Measurements from ENCODE around the gene SLC9B2.
"Not testable (repeated sequence)": the region's sequence is repeated elsewhere in the genome, so short reads cannot be mapped to it uniquely, and the experiment has no call there.

The SLC9B2 gene

DNA sequence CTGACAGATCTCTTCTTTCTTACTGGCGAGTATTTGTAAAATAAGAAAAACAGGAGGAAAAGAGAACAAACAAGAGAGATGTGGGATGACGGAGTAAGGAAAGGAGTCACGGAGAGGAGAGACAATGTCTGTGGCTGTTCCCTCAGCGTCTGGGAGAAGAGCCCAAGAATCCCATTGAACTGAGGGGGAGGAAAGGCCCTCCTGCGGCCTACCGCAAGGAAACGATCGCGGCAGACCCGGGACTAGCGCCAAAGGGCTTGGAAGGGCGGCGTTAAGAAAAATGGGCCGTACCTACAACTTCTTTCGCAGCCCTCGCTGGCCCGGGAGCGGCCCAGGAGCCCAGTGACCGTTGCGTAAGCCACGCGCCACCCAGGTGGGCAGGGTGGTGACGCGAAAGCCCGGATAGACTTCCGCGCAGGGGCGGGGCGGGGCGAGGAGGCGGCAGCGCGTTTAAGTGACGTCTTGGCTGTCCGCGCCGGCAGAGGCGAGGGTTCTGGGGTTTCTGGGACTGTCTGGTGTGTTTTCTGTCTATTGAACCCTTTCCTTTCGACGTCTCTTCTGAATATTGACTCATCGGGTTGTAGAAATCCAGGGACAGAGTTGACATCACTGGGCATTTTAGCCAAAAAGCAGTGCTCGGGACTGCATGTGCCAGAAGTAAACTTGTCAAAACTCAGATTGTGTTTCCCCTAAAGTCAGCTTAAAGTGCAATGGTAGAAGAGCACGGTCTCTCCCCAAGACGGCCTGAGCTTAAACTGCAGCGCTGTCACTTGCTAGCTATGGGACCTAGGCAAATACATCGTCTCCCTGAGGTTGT, 57.0 kb downstream of the SLC9B2 start, which contains the start of gene SLC9B1:
Gene SLC9B1, minus strand, starts transcription at position 398 of the 817 bp plus-strand sequence. CDS start 27,994 bp downstream, outside the sequence.
- peak; percentile 85 to 95 (median 90) for DNase-seq (ENCODE audit: low read depth in 3 of 3)

DNA sequence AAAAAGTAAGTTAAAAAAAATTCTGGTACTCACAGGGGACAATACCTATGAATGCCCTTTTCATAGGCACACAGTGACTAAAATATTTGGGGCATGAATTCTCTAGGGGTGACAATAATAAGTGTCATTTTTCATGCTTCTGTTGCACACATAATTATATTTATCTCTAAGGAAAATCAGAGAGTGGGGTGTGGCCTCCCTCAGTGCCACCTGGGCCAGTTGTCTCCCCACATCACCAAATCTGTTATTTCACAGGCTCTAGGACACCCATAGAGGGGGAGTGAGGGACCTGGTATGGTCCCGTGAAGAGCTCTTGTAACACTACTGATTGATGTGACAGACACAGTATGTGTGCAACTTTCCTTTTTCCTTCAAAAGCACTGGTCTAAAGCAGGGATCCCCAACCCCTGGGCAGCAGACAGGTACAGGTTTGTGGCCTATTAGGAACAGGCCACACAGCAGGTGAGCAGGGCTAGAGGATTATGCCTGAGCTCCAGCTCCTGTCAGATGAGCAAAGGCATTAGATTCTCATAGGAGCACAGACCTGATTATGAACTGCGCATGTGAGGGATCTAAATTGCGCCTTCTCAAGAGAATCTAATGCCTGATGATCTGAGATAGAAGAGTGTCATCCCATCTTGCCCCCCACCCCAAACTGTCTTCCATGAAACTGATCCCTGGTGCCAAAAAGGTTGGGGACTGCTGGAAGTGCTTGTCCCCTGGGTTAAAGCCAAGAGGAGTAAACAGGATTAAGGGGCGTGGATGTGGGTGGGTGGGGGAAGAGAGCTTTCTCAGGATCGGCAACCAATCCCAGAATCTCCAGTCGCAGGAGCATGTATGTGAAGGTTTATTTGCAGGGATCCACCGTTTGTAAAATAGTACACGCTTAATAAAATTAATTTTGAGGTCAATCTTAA, 57.9 kb downstream of the SLC9B2 start:
- DNase-seq (ENCODE audit: low read depth in 3 of 3): no peak

DNA sequence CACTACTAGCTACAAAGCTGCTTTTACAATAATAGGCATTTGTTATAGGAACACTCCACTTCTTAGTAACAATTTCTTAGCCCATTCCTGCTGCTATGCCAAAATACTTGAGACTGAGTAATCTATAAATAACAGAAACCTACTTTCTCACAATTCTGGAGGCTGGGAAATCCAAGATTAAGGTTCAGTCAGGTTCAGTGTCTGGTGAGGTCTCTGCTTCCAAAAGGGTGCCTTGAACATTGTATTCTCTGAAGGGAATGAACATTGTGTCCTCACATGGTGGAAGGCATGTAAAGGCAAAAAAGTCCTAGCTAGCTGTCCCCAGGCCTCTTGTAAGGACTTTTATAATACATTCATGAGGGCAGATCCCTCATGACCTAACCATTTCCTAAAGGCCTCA, 64.0 kb downstream of the SLC9B2 start:
- DNase-seq (ENCODE audit: low read depth in 3 of 3): no peak

DNA sequence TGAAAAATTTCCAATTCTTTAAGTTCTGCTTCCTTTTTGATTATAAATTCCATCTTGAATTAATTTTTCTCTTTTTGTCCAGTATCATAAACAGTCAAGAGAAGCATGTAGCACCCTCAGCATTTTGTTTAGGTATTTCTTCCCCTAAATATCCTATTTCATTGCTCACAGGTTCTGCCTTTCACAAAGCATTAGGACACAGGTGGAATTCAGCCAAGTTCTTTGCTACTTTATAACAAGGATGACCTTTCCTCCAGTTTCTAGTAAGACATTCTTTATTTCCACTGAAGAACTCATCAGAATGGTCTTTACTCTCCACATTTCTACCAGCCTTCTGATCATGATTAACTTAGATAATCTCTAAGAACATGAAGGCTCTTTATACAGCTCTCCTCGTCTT, 64.5 kb downstream of the SLC9B2 start:
- DNase-seq (ENCODE audit: low read depth in 3 of 3): no peak

DNA sequence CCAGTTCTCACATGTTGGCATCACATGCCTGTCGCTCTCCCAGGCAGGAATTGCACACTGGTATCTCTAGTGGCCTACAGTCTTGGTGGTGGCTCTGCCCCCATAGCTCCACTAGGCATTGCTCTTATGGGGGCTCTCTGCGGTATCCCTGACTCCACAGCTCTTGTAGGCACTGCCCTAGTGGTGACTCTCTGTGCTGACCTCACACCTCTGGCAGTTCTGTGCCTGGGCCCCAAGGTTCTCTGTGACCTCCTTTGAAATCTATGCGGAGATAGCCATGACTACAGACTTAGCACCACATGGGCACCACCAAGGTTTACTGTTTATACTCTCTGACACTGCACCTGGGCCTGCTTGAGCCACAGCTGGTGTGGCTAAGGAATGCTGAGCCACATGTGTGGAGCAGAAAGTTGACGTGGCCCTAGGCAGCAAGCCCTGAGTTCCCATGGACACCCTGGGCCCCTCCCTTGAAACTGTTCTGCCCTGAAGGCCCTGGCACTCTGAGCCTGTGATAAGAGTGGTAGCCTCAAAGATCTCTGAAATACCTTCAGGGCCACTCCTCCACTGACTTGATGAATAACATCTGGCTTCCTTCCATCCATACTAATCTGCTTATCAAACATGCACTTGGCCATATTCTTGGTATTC, 65.1 kb downstream of the SLC9B2 start:
- no peak for DNase-seq (ENCODE audit: low read depth in 3 of 3)

DNA sequence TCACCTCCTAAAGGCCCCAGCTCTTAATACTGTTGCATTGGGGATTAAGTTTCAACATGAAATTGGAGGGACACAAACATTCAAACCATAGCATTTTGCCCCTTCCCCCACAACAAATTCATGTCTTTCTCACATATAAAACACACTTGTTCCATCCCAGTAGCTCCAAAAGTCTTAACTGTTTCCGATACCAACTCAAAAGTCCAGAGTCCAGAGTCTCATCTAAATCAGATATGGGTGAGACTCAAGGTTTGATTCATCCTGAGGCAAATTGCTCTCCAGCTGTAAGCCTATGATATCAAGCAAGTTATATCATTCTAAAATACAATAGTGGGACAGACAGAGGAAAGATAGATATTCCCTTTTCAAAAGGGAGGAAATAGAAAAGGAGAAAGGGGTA, 65.8 kb downstream of the SLC9B2 start:
- no peak for DNase-seq (ENCODE audit: low read depth in 3 of 3)

DNA sequence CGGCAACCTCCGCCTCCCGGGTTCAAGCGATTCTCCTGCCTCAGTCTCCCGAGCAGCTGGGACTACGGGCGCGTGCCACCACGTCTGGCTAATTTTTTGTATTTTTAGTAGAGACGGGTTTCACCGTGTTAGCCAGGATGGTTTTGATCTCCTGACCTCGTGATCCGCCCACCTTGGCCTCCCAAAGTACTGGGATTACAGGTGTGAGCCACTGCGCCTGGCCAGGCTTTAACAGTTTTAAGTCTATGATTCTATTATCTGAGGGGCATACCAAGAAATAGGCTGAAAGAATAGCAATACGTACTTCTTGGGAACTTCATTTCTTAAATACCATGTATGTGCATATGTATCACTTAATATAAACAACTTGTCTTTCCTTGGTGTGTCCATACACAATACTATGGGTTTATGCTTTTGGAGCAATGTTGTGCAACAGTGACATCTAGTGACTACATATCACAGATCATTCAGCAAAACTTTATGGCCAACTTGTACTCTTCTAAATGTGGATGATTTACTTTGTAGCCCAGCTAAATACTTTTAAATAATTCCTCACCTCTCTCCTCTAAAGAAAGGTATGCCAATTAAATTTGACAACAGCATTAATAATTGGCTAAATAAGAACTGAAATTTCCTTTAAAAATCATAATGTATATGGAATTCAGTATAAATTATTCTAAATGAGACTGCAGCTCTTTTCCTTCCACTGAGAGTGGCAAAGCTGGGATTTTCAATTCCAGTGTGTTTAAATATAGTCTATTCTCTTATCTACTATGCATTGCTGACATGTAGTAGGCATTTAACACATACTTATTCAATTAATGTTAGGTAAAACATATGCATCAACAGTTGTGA, 67.5 kb downstream of the SLC9B2 start:
- no peak for DNase-seq (ENCODE audit: low read depth in 3 of 3)

DNA sequence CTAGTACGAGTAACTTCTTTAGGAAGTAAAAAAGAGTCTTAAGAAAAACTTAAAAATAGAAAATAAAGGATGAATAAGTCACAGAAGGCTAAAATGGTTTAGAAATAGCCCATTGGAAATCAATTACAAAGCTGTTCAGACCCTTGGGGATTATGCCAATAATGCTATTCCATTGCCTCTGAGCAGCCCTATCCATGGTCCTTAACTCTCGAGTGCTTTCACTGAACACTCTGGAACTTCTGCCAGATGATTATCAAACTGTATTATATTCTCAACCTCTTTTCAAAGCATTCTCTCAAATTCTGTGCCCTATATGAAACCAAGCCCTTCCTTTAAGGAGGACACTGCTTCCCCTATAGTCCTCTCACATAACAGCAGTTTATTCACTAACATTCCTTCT, 74.0 kb downstream of the SLC9B2 start:
- no peak for DNase-seq (ENCODE audit: low read depth in 3 of 3)

DNA sequence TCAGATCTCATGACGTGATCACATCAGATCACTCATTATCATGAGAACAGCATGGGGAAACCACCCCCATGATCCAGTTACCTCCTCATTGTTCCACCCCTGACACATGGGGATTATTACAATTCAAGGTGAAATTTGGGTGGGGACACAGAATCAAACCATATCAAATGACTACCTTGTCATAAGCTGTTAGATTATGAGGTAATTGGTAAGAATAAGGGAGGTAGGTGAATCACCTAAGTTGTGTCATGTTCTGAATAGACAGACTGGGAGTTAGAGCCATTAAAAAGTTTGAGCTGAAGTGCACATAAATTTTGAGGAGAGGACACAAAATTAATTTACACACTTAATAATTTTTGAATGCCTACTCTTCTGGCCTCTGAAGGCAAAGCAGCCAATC, 81.8 kb downstream of the SLC9B2 start:
- no peak for DNase-seq (ENCODE audit: low read depth in 3 of 3)

DNA sequence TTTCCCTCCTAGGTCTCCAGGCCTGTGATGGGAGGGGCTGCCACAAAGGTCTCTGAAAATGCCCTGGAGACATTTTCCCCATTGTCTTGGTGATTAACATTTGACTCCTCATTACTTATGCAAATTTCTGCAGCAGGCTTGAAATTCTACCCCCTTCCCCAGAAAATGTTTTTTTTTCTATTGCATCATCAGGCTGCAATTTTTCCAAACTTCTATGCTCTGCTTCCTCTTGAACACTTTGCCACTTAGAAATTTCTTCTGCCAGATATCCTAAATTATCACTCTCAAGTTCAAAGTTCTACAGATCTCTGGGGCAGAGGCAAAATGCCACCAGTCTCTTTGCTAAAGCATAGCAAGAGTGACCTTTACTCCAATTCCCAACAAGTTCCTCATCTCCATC, 82.6 kb downstream of the SLC9B2 start:
- DNase-seq (ENCODE audit: low read depth in 3 of 3): not testable (repeated sequence)

DNA sequence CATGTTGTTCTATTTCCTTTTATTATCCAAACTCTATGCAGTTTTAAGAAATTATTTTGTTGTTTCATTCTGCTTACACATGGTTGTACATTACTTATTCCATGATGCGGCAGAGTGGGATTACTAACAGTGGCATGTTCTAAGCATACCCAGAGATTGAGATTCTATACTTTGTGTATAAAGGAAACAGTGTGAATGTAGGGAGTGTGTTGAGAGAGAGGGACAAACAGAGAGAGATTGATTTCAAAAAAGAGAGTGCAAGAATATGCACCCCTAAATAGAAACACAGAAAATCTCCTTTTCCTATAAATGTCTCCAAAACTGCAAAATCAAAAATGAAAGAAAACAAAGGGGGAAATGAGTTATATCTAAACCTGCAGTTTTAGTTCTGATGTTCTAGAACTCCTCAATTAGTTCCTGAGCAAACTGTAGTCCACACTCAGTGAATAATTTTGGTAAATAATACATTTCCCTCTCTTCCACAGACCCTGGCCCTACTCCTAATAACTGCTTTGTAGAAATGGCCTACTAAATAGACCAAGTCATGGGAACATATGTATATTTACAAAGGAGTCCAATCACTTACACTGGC, 88.0 kb downstream of the SLC9B2 start:
- DNase-seq (ENCODE audit: low read depth in 3 of 3): no peak

DNA sequence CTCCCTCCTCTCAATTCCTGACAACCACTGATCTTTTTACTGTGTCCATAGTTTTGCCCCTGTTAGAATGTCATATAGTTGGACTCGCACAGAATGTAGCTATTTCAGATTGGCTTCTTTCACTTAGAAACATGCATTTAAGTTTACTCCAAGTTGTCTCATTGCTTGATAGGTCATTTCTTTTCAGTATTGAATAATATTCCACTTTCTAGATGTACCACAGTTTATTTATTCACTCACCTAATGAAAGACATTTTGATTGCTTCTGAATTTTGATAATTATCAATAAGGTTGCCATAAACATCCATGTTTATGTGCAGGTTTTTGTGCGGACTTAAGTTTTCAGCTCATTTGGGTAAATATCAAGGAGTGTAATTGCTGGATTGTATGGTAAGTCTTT, 95.6 kb downstream of the SLC9B2 start:
- no peak for DNase-seq (ENCODE audit: low read depth in 3 of 3)
